Gastrocnemius medialis (tissue), 4 donors: ENCODE measurements around the gene APOL5. TPM values are rescaled to one million over a fixed set of nuclear protein-coding genes. Genes with fewer than 3 reads are reported as not detected.

Source experiments
- ATAC-seq, 2 donors: fragments of 150-250 bp; one replicate each; pipeline ENCODE4 v1.9.1; 2016
- DNase-seq, 2 donors: peaks; one replicate each; pipeline ENCODE4 v3.0.0-alpha.2; 2019
- H3K27ac ChIP-seq, 4 donors: fragments of 200-600 bp; sonication (generic); 1 replicate in 1 of 4; 2 replicates in 3 of 4; pipeline ENCODE4 v1.5.1; 2016 to 2018; ENCODE audit warnings: mild to moderate bottlenecking in 2 of 4, moderate library complexity in 1 of 4
- H3K27me3 ChIP-seq, 3 donors: fragments of 200-600 bp; sonication (generic) in 2 of 3; 1 replicate in 1 of 3; 2 replicates in 2 of 3; pipeline versions ENCODE4 v1.5.1 to v1.6.0; 2016 to 2019; ENCODE audit warnings: mild to moderate bottlenecking in 1 of 3, moderate library complexity in 1 of 3
- H3K36me3 ChIP-seq, 2 donors: fragments of 200-600 bp; sonication (generic) in 1 of 2; one replicate each; pipeline ENCODE4 v1.5.1; 2017 to 2018
- H3K4me1 ChIP-seq, 2 donors: fragments of 200-600 bp; sonication (generic) in 1 of 2; one replicate each; pipeline ENCODE4 v1.5.1; 2016 to 2017; ENCODE audit warnings: mild to moderate bottlenecking in 2 of 2
- H3K4me3 ChIP-seq, 4 donors: fragments of 200-600 bp; sonication (generic) in 3 of 4; 1 replicate in 1 of 4; 2 replicates in 3 of 4; pipeline ENCODE4 v1.5.1; 2016 to 2019; ENCODE audit warnings: mild to moderate bottlenecking in 2 of 4
- H3K9me3 ChIP-seq, 3 donors: fragments of 200-600 bp; sonication (generic) in 2 of 3; 1 replicate in 1 of 3; 2 replicates in 2 of 3; pipeline ENCODE4 v1.5.1; 2016 to 2019
- POLR2A ChIP-seq, 2 donors: fragments of 450-650 bp; IDR thresholded peaks; one replicate each; pipeline ENCODE4 v1.6.1; 2017; ENCODE audit warnings: antibody characterized with exemption in 2 of 2, mild to moderate bottlenecking in 2 of 2, moderate library complexity in 2 of 2
- in situ Hi-C, 4 donors: fragments of 200-750 bp; cut with MboI; loops; one replicate each; pipeline versions ENCODE4 v1.15.0 to v1.8.0; 2017; ENCODE audit warnings: low sequenced_read_pairs in 4 of 4
- intact Hi-C: fragments of 100-400 bp; cut with DNase I; formaldehyde crosslinking; loops from one replicate; pipeline ENCODE4 v1.15.1; 2023; ENCODE audit warnings: low total_unique reads
- total RNA-seq, 4 donors: library from RNA; depleted of rRNA; stranded (reverse); fragments of >200 nt; gene quantifications; one replicate each; pipeline versions ENCODE4 v1.1.0 to v1.2.3, GENCODE V29; 2016
- TF ChIP-seq, protein P1 (sequence below), 5 experiments: fragments of 450-650 bp in 3 of 5; fragments of 200-600 bp in 2 of 5; sonication (generic) in 2 of 5; IDR thresholded peaks in 4 of 5; conservative IDR thresholded peaks in 1 of 5; 1 replicate in 4 of 5; 2 replicates in 1 of 5; pipeline ENCODE4 v1.5.1; 2016 to 2019; ENCODE audit warnings: antibody characterized with exemption in 5 of 5, mild to moderate bottlenecking in 3 of 5, moderate library complexity in 3 of 5

Gene APOL5
- total RNA-seq, 4 donors from 2014 or later: 0.29 TPM; not detected in 3

DNA sequence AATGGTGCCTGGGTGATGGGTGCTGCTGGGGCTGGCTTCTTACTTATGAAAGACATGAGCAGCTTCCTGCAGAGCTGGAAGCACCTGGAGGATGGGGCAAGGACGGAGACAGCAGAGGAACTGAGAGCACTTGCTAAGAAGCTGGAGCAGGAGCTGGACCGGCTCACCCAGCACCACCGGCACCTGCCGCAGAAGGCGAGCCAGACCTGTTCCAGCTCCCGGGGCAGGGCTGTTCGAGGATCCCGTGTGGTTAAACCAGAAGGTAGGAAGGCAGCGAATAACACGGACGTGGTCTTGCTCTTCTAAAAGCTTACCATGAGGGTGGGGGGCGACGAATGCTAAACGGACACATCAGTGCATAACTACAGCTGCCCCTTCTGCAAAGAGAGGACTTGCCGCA is 9.3 kb downstream of the APOL5 start:
- intact Hi-C loops: loop anchor here (5.0 to 10.0 kb wide), 2 partner anchors 45 to 398 kb away; no protein-coding TSS in a partner anchor
- H3K27ac ChIP-seq: peak overlapping the region in 1 of 4 donors; percentile 64
- in situ Hi-C loops: no loop called here
- TF ChIP-seq POLR2A (IDR thresholded peaks at IDR 0.05): no peak
- TF ChIP-seq, protein P1, sequence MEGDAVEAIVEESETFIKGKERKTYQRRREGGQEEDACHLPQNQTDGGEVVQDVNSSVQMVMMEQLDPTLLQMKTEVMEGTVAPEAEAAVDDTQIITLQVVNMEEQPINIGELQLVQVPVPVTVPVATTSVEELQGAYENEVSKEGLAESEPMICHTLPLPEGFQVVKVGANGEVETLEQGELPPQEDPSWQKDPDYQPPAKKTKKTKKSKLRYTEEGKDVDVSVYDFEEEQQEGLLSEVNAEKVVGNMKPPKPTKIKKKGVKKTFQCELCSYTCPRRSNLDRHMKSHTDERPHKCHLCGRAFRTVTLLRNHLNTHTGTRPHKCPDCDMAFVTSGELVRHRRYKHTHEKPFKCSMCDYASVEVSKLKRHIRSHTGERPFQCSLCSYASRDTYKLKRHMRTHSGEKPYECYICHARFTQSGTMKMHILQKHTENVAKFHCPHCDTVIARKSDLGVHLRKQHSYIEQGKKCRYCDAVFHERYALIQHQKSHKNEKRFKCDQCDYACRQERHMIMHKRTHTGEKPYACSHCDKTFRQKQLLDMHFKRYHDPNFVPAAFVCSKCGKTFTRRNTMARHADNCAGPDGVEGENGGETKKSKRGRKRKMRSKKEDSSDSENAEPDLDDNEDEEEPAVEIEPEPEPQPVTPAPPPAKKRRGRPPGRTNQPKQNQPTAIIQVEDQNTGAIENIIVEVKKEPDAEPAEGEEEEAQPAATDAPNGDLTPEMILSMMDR (IDR thresholded peaks at IDR 0.05 in 4 of 5, conservative IDR thresholded peaks at IDR 0.05 in 1 of 5): no peak
- H3K4me3 ChIP-seq: peak overlapping the region; percentile 35 to 57 (median 38)
- no peak for DNase-seq
- no peaks in the 10 kb centered on the region for H3K9me3 ChIP-seq
- H3K4me1 ChIP-seq: no peaks in the 10 kb centered on the region
- H3K36me3 ChIP-seq: no peaks in the 10 kb centered on the region
- no peaks in the 10 kb centered on the region for H3K27me3 ChIP-seq
- ATAC-seq: peak; percentile 26 to 47

DNA sequence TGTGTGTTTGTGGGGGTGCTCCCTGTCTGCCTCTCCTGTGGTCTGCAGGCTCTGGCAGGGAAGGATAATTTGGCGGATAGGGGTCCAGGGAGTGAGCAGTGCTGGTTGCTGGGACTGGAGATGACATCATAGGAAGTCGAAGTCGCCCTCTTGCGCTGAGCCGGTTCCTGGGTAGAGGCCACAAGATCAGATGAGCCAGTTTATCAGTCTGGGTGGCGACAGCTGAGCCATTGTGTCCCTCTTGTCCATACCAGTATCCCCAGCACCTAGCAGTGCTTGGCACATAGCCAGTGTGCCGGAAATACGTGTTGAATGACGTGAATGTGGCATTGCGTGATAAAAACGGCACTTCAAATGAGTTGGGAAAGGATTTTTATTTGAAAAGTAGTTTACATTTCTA is 9.8 kb downstream of the APOL5 start:
- intact Hi-C loops: loop anchor here (5.0 to 10.0 kb wide), 2 partner anchors 45 to 397 kb away; no protein-coding TSS in a partner anchor
- TF ChIP-seq, protein P1 (IDR thresholded peaks at IDR 0.05 in 4 of 5, conservative IDR thresholded peaks at IDR 0.05 in 1 of 5): peak in 2 of 5 experiments; percentile 32
- no peak for TF ChIP-seq POLR2A (IDR thresholded peaks at IDR 0.05)
- H3K9me3 ChIP-seq: no peaks in the 10 kb centered on the region
- H3K27me3 ChIP-seq: no peaks in the 10 kb centered on the region
- H3K4me3 ChIP-seq: peak overlapping the region; percentile 35 to 57 (median 38)
- DNase-seq (peak; percentile 36 to 75), ATAC-seq (peak; percentile 93 to 94)
- in situ Hi-C loops: no loop called here
- H3K36me3 ChIP-seq: no peaks in the 10 kb centered on the region
- H3K27ac ChIP-seq: peak overlapping the region in 1 of 4 donors; percentile 64
- no peaks in the 10 kb centered on the region for H3K4me1 ChIP-seq

DNA sequence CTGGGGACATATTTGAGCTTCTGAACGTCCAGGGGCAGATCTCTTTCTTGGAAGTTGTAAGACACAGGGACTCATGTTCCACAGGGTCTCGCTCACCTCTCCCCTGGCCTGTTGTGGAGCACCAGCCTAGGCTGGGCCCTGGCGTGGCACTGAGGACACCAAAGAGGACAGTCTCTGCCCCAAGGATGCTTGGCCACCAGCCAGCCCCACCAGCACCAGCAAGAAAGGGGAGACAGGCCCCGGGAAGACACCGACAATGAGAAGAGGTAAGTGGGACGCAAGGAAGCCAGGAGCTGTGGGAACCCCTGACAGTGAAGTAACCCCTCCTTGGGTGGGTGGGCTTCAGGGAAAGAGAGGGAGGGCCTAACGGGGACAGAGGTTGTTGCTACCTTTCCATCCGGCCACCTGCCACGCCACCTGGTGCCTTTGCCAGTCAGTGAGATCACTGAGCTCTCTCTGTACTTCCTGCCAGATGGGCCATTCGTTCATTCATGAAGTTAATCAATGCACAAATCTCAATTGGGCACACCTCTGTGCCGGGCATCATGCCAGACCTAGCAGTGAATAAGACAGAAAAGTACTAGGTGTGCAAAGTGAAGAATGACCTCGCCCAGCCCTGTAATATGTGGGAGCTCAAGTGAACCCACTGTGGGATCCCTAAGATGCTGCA is 11.1 kb downstream of the APOL5 start:
- Histone ChIP-seq H3K36me3 (no peaks in the 10 kb centered on the region), H3K27me3 (no peaks in the 10 kb centered on the region), H3K4me3 (no peak overlapping the region), H3K9me3 (no peaks in the 10 kb centered on the region), H3K27ac (no peak overlapping the region), H3K4me1 (peaks cover 2 to 6% of the 10 kb centered on the region in 2 donors)
- DNase-seq (no peak), ATAC-seq (no peak)
- in situ Hi-C loops (no loop called here), intact Hi-C loops (loop anchor here (5.0 to 10.0 kb wide), 2 partner anchors 46 to 396 kb away; no protein-coding TSS in a partner anchor)
- TF ChIP-seq, protein P1 (IDR thresholded peaks at IDR 0.05 in 4 of 5, conservative IDR thresholded peaks at IDR 0.05 in 1 of 5): no peak
- TF ChIP-seq POLR2A (IDR thresholded peaks at IDR 0.05): no peak

DNA sequence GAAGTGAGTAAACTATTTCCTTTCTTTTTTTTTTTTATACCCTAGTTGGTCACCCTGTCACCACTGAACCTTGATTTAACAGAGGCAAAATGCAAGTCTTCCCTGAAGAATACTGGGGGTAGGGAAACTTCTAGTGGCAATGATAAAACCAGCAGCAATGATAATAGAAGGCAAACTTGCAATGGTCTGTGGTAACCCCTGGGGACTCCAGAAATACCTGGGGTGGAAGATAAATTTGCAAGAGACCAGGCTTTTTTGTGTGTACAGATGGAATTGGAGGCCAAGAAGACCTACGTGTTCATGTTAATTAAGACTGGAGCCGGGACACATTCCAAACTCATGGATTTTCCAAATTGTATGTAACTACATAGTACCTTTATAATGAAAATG is 11.6 kb downstream of the APOL5 start:
- in situ Hi-C loops: no loop called here

More for the DNA sequence above, 11.6 kb downstream of the APOL5 start:
- DNase-seq (no peak), ATAC-seq (no peak)
- TF ChIP-seq POLR2A (IDR thresholded peaks at IDR 0.05): no peak
- TF ChIP-seq, protein P1 (IDR thresholded peaks at IDR 0.05 in 4 of 5, conservative IDR thresholded peaks at IDR 0.05 in 1 of 5): no peak
- H3K4me3 ChIP-seq: no peak overlapping the region
- no peaks in the 10 kb centered on the region for H3K9me3 ChIP-seq
- H3K27me3 ChIP-seq: no peaks in the 10 kb centered on the region
- no peaks in the 10 kb centered on the region for H3K36me3 ChIP-seq
- H3K27ac ChIP-seq: no peak overlapping the region
- H3K4me1 ChIP-seq: peaks cover 6 to 9% of the 10 kb centered on the region in 2 donors
- intact Hi-C loops: loop anchor here (5.0 to 10.0 kb wide), 2 partner anchors 47 to 395 kb away; no protein-coding TSS in a partner anchor
